Suprapubic skin (tissue), 4 donors: ENCODE measurements around the gene MAD1L1. TPM values are rescaled to one million over a fixed set of nuclear protein-coding genes. Genes with fewer than 3 reads are reported as not detected.

ENCODE experiments used
- DNase-seq, 2 donors: peaks; one replicate each; pipeline ENCODE4 v3.0.0-alpha.2; 2019; ENCODE audit warnings: low spot score in 2 of 2
- H3K27ac ChIP-seq: fragments of 200-600 bp; sonication (generic); one replicate; pipeline ENCODE4 v1.5.1; 2019
- H3K27me3 ChIP-seq: fragments of 200-600 bp; sonication (generic); one replicate; pipeline ENCODE4 v1.5.1; 2019
- H3K36me3 ChIP-seq: fragments of 200-600 bp; sonication (generic); one replicate; pipeline ENCODE4 v1.5.1; 2019
- H3K4me1 ChIP-seq: fragments of 200-600 bp; sonication (generic); one replicate; pipeline ENCODE4 v1.5.1; 2019
- H3K4me3 ChIP-seq: fragments of 200-600 bp; sonication (generic); one replicate; pipeline ENCODE4 v1.5.1; 2019; ENCODE audit warnings: mild to moderate bottlenecking
- H3K9me3 ChIP-seq: fragments of 200-600 bp; sonication (generic); one replicate; pipeline ENCODE4 v1.5.1; 2019
- EP300 ChIP-seq: sonication (generic); formaldehyde crosslinking; IDR thresholded peaks from one replicate; pipeline ENCODE4 v1.6.1; 2017; ENCODE audit warnings: antibody characterized with exemption
- POLR2A ChIP-seq, 2 donors: fragments of 450-650 bp; IDR thresholded peaks; one replicate each; pipeline ENCODE4 v1.6.1; 2017; ENCODE audit warnings: antibody characterized with exemption in 2 of 2, mild to moderate bottlenecking in 2 of 2, moderate library complexity in 2 of 2
- POLR2AphosphoS5 ChIP-seq, 3 donors: sonication (generic); formaldehyde crosslinking; IDR thresholded peaks; one replicate each; pipeline ENCODE4 v1.6.1; 2017; ENCODE audit warnings: antibody characterized with exemption in 3 of 3
- WGBS: methylation state at CpG from one replicate; pipeline ENCODE4 v1.1.5; 2018; 5-methylcytosine and 5-hydroxymethylcytosine counted together
- total RNA-seq, 4 donors: library from RNA; depleted of rRNA; stranded (reverse); fragments of >200 nt; gene quantifications; one replicate each; pipeline ENCODE4 v1.1.0, GENCODE V29; 2016
- TF ChIP-seq, protein P1 (sequence below), 2 donors: fragments of 200-600 bp in 1 of 2; fragments of 450-650 bp in 1 of 2; sonication (generic) in 1 of 2; IDR thresholded peaks; one replicate each; pipeline ENCODE4 v1.5.1; 2016 to 2019; ENCODE audit warnings: antibody characterized with exemption in 2 of 2, mild to moderate bottlenecking in 1 of 2, moderate library complexity in 1 of 2

Gene MAD1L1
- total RNA-seq, 4 donors from 2014 or later = 53.2 to 69.8 (median 62.2) TPM

DNA sequence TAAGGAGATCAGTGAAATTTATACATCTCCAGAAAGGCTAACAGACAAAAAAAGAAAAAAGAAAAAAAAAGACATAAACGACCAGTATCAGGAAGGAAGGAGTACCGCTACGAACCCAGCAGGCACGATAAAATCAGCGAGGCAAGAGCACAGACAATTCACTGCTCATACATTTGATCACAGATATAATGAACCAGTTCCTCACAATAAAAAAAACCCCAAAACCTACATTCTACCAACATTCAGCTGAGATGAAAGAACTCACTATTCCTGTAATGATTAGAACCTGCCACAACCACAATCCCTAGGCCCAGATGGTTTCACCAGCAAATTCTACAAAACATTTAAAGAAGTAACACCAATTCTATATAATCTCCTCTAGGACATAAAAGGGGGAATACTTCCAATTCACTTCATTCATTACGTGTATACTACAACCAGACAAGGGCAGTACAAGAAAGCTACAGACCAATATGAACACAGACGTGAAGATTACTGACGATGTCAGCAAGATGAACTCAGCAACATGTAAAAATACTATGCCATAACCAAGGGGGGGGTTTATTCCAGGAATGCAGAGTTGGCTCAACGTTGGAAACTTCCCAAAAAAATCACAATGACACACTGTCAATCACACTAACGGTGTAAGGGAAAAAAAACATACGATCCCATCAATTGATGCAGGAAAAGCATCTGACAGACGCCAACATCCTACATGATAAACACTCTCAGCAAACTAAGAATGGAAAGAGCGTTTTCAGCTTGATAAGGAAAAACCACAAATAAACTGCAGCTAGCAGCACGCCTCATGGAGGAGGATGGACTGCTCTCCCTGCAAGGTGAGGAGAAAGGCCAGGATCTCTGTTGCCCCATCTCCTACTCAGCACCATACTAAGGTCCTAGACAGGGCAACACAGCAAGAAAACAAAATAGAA is 306.5 kb downstream of the MAD1L1 start:
- Histone ChIP-seq H3K4me1 (peaks cover 10% of the 10 kb centered on the region), H3K36me3 (no peaks in the 10 kb centered on the region), H3K27ac (no peak overlapping the region), H3K27me3 (no peaks in the 10 kb centered on the region), H3K4me3 (no peak overlapping the region), H3K9me3 (no peaks in the 10 kb centered on the region)
- no peak for DNase-seq
- WGBS = 76% methylated on average over 14 of the region's 14 CpGs
- TF ChIP-seq POLR2A (IDR thresholded peaks at IDR 0.05) = no peak
- TF ChIP-seq EP300 = no peak
- TF ChIP-seq POLR2AphosphoS5 (IDR thresholded peaks at IDR 0.05) = no peak
- TF ChIP-seq, protein P1, sequence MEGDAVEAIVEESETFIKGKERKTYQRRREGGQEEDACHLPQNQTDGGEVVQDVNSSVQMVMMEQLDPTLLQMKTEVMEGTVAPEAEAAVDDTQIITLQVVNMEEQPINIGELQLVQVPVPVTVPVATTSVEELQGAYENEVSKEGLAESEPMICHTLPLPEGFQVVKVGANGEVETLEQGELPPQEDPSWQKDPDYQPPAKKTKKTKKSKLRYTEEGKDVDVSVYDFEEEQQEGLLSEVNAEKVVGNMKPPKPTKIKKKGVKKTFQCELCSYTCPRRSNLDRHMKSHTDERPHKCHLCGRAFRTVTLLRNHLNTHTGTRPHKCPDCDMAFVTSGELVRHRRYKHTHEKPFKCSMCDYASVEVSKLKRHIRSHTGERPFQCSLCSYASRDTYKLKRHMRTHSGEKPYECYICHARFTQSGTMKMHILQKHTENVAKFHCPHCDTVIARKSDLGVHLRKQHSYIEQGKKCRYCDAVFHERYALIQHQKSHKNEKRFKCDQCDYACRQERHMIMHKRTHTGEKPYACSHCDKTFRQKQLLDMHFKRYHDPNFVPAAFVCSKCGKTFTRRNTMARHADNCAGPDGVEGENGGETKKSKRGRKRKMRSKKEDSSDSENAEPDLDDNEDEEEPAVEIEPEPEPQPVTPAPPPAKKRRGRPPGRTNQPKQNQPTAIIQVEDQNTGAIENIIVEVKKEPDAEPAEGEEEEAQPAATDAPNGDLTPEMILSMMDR (IDR thresholded peaks at IDR 0.05) = no peak

DNA sequence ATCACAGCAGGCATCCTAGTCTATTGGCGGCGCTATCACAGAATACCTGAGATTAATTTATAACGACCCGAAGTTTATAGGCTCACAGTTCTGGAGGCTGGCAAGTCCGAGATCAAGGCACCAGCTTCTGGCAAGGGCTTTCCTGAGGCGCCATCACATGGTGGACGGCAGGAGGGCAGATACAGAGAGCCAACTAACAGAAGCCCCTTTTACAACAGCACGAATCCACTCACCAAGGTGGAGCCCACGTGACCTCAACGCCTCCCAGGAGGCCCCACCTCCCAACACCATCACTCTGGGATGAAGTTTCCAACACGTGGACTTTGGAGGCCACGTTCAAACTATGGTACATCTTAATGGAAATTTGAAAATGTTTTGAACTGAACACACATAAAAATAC is 307.4 kb downstream of the MAD1L1 start:
- DNase-seq = no peak
- Histone ChIP-seq H3K9me3 (no peaks in the 10 kb centered on the region), H3K27ac (no peak overlapping the region), H3K4me3 (no peak overlapping the region), H3K27me3 (no peaks in the 10 kb centered on the region), H3K36me3 (no peaks in the 10 kb centered on the region), H3K4me1 (peaks cover 11% of the 10 kb centered on the region)
- TF ChIP-seq, protein P1 (IDR thresholded peaks at IDR 0.05) = no peak
- TF ChIP-seq POLR2A (IDR thresholded peaks at IDR 0.05) (no peak), POLR2AphosphoS5 (IDR thresholded peaks at IDR 0.05) (no peak), EP300 (no peak)
- WGBS = 94% methylated on average over 12 of the region's 12 CpGs

DNA sequence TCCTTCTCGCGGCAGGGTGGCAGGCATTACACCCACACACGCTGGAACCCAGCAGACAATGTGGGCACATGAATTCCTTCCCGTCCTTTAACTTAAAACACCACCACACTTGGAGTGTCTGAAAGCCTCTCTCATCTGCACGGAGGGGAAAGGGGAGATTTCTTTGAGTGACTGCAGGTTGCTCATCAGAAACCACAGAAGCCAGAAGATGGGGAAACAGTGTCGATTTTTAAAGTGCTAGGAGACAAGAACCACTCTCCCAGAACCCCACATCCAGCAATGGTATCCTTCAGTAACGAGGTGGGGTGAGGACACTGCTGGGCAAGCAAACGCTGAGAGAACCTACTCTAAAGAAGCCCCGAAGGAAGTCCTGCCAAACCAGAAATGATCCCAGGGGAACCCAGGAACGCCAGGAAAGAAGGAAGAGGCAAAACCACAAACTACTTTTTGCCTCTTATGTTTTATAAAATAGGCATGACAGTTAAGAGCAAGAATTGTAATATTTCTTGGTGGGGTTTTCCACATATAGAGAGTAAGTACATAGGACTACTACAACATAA is 308.4 kb downstream of the MAD1L1 start:
- Histone ChIP-seq H3K4me3 (no peak overlapping the region), H3K9me3 (no peaks in the 10 kb centered on the region), H3K27ac (no peak overlapping the region), H3K27me3 (no peaks in the 10 kb centered on the region), H3K36me3 (no peaks in the 10 kb centered on the region), H3K4me1 (peaks cover 20% of the 10 kb centered on the region)
- WGBS = 81% methylated on average over 10 of the region's 10 CpGs
- no peak for DNase-seq
- TF ChIP-seq, protein P1 (IDR thresholded peaks at IDR 0.05) = no peak
- TF ChIP-seq POLR2A (IDR thresholded peaks at IDR 0.05) (no peak), POLR2AphosphoS5 (IDR thresholded peaks at IDR 0.05) (no peak), EP300 (no peak)

DNA sequence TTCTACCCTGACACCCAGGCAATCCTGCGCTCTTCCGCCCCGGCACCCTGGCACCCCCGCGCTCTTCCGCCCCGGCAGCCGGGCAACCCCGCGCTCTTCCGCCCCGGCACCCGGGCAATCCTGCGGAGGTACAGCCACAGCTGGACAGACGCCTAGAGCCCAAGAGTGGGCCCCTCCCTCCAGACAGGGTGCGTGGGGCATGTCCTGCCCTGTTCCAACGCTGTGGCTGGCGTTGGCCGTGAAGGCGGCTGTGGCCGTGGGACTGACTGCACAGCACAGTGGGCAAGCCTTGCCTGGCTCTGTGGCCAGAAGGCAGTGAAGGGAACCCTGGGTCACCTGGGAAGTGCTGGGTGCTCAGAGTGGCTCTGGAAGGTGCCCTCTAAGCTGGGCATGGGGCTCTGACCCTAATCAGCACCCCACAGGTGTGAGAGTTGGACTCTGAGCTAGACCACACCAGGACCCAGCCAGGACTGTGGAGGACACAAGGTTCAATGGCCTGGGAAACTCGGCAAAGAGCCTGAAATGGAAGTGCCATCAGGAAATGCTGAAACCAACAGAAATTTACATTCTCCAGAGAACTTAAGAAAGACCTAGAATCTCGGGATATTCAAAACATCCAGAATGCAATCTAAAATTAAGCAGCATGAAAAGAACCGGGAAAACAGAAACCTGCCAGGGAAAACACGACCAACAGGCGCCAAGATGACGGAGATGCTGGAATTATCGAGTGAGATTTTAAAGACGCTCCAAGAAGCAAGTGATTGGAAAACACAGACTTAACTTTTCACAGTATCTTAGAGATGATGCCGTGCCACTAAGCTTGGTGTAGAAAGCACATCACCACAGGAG is 309.1 kb downstream of the MAD1L1 start:
- H3K27ac ChIP-seq = no peak overlapping the region
- no peak overlapping the region for H3K4me3 ChIP-seq
- no peaks in the 10 kb centered on the region for H3K9me3 ChIP-seq
- 95% methylated on average over 26 of the region's 30 CpGs for WGBS
- TF ChIP-seq POLR2A (IDR thresholded peaks at IDR 0.05) = no peak
- no peak for TF ChIP-seq EP300
- TF ChIP-seq, protein P1 (IDR thresholded peaks at IDR 0.05) = no peak
- H3K4me1 ChIP-seq = peaks cover 27% of the 10 kb centered on the region
- no peaks in the 10 kb centered on the region for H3K27me3 ChIP-seq
- no peaks in the 10 kb centered on the region for H3K36me3 ChIP-seq
- DNase-seq = no peak

DNA sequence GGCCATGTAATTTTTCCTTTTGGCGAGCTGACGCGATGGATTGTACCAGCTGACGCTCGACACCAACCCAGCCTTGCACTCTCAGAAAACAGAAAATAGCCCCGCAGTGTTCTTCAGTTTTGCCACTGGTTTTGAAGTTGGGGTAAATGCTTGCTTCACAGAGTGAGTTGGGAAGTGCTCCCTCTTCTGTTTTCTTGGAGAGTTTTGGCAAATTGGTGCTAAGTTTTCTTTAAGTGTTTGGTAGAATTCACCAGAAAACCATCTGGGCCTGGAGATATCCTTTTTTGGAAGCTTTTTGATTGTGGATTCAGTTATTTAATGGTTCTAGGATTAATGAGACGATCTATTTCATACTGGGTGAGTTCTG is 309.9 kb downstream of the MAD1L1 start:
- TF ChIP-seq POLR2A (IDR thresholded peaks at IDR 0.05) (no peak), EP300 (no peak), POLR2AphosphoS5 (IDR thresholded peaks at IDR 0.05) (no peak)
- TF ChIP-seq, protein P1 (IDR thresholded peaks at IDR 0.05) = no peak
- 93% methylated on average over 7 of the region's 7 CpGs for WGBS
- Histone ChIP-seq H3K4me3 (no peak overlapping the region), H3K9me3 (no peaks in the 10 kb centered on the region), H3K27me3 (no peaks in the 10 kb centered on the region), H3K27ac (no peak overlapping the region), H3K36me3 (no peaks in the 10 kb centered on the region), H3K4me1 (peaks cover 35% of the 10 kb centered on the region)
- DNase-seq = no peak
